ENCODE results near the gene HNRNPL. TPM values are rescaled to one million over a fixed set of nuclear protein-coding genes. Genes with fewer than 3 reads are reported as not detected.
A peak's percentile ranks its signal among the peaks of the same experiment; 100 is the strongest.

The HNRNPL gene
- polyA plus RNA-seq, 2 of the 4 experiments (the other 2 are of a cell fraction): 380 to 487 TPM

DNA sequence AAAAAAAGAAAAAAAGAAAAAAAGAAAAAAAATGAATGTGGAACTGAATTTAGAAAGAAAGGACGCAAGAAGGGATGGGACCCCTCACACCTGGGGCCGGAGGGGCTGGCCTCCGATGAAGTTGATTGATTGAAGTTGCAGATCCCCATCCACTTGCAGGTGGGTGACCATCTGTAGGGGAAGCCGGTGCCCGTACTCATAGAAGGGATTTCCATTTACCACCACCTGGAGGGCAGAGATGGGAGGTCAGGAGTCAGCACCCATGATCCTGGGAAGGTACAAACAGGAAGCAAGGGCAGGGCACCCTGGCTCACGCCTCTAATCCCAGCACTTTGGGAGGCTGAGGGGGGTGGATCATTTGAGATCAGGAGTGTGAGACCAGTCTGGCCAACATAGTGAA, 43.4 kb downstream of the HNRNPL start:
- Histone ChIP-seq H3K4me1 (peaks cover 22% of the 10 kb centered on the region), H3K4me2 (no peak overlapping the region), H3K4me3 (no peak overlapping the region), H3K9me3 (no peaks in the 10 kb centered on the region), H3K27ac (peak overlapping the region; percentile 50 to 55; a peak in 3 of 6 replicates)
- ATAC-seq (peak; percentile 56 to 70; a peak in 5 of 6 replicates), FAIRE-seq (no peak), DNase-seq (ENCODE audit: low read depth in 1 of 2, low spot score in 1 of 2) (no peak)
- WGBS (ENCODE audit: missing lambda C conversion rate): 93% methylated on average over 6 of the region's 6 CpGs
- ChIA-PET POLR2A (no interaction called here), CTCF (interaction anchor here (0.9 to 3.3 kb wide), 3 partner anchors 81 to 171 kb away, joined by 3 to 8 read pairs (median 4); partner anchors contain the start of genes MRPS12 and SARS2)
- TF ChIP-seq HOXA7 (CRISPR knock-in tag; IDR thresholded peaks at IDR 0.05) (no peak), ESRRA (IDR thresholded peaks at IDR 0.05; ENCODE audit: borderline replicate concordance, low read length) (no peak), KDM1A (IDR thresholded peaks at IDR 0.05; ENCODE audit: low read depth) (no peak), KDM5A (IDR thresholded peaks at IDR 0.05) (no peak), GATA3 (IDR thresholded peaks at IDR 0.05; ENCODE audit: borderline replicate concordance) (no peak)

DNA sequence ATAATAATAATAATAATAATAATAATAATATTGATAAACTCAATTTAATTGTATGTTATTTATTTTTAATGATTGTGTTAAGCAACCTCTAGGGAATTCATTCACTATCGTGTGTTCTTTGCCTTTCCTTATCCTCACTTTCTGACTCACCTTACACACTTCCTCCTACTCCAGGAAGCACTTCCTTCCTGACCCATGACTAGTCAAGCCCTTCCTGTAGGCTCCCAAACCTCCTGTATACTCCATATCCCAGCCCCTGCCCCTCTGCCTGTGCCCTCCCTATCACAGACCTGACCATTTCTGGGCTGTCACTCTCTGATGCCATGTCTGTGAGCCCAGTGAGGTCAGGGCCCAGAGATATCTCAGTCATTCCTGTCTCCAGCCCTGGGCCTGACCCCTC, 44.6 kb downstream of the HNRNPL start:
- FAIRE-seq (no peak), DNase-seq (ENCODE audit: low read depth in 1 of 2, low spot score in 1 of 2) (peak in 1 of 2 experiments; percentile 25), ATAC-seq (peak in 1 of 2 experiments; percentile 27; a peak in 1 of 6 replicates)
- TF ChIP-seq RFX5 (IDR thresholded peaks at IDR 0.05): no peak
- TF ChIP-seq CHD2 (IDR thresholded peaks at IDR 0.05; ENCODE audit: low read length, partially characterized antibody): no peak
- TF ChIP-seq TP53 (CRISPR knock-in tag; IDR thresholded peaks at IDR 0.05): no peak
- TF ChIP-seq, protein P1, sequence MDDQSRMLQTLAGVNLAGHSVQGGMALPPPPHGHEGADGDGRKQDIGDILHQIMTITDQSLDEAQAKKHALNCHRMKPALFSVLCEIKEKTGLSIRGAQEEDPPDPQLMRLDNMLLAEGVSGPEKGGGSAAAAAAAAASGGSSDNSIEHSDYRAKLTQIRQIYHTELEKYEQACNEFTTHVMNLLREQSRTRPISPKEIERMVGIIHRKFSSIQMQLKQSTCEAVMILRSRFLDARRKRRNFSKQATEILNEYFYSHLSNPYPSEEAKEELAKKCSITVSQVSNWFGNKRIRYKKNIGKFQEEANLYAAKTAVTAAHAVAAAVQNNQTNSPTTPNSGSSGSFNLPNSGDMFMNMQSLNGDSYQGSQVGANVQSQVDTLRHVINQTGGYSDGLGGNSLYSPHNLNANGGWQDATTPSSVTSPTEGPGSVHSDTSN (IDR thresholded peaks at IDR 0.05): no peak
- TF ChIP-seq NPAS2 (CRISPR knock-in tag; IDR thresholded peaks at IDR 0.05; ENCODE audit: borderline replicate concordance): no peak
- no peak for TF ChIP-seq HDAC2 (IDR thresholded peaks at IDR 0.05)
- TF ChIP-seq BHLHE40 (IDR thresholded peaks at IDR 0.05; ENCODE audit: low read depth, low read length): no peak
- no peak for TF ChIP-seq CBX8 (IDR thresholded peaks at IDR 0.05)
- no peak for TF ChIP-seq EP300 (IDR thresholded peaks at IDR 0.05)
- TF ChIP-seq SREBF2 (IDR thresholded peaks at IDR 0.05): no peak
- TF ChIP-seq HOXA7 (CRISPR knock-in tag; IDR thresholded peaks at IDR 0.05): no peak
- TF ChIP-seq HOXB13 (CRISPR knock-in tag; IDR thresholded peaks at IDR 0.05; ENCODE audit: low read depth): no peak
- TF ChIP-seq ESRRA (IDR thresholded peaks at IDR 0.05; ENCODE audit: borderline replicate concordance, low read length): no peak
- TF ChIP-seq, protein P2, sequence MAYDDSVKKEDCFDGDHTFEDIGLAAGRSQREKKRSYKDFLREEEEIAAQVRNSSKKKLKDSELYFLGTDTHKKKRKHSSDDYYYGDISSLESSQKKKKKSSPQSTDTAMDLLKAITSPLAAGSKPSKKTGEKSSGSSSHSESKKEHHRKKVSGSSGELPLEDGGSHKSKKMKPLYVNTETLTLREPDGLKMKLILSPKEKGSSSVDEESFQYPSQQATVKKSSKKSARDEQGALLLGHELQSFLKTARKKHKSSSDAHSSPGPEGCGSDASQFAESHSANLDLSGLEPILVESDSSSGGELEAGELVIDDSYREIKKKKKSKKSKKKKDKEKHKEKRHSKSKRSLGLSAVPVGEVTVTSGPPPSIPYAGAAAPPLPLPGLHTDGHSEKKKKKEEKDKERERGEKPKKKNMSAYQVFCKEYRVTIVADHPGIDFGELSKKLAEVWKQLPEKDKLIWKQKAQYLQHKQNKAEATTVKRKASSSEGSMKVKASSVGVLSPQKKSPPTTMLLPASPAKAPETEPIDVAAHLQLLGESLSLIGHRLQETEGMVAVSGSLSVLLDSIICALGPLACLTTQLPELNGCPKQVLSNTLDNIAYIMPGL (CRISPR knock-in tag; IDR thresholded peaks at IDR 0.05; ENCODE audit: borderline replicate concordance): no peak
- TF ChIP-seq, protein P3, sequence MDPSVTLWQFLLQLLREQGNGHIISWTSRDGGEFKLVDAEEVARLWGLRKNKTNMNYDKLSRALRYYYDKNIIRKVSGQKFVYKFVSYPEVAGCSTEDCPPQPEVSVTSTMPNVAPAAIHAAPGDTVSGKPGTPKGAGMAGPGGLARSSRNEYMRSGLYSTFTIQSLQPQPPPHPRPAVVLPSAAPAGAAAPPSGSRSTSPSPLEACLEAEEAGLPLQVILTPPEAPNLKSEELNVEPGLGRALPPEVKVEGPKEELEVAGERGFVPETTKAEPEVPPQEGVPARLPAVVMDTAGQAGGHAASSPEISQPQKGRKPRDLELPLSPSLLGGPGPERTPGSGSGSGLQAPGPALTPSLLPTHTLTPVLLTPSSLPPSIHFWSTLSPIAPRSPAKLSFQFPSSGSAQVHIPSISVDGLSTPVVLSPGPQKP (IDR thresholded peaks at IDR 0.05; ENCODE audit: low read depth, low read length): no peak
- TF ChIP-seq, protein P4, sequence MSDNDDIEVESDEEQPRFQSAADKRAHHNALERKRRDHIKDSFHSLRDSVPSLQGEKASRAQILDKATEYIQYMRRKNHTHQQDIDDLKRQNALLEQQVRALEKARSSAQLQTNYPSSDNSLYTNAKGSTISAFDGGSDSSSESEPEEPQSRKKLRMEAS (IDR thresholded peaks at IDR 0.05): no peak
- TF ChIP-seq KDM5A (IDR thresholded peaks at IDR 0.05): no peak
- TF ChIP-seq, protein P5, sequence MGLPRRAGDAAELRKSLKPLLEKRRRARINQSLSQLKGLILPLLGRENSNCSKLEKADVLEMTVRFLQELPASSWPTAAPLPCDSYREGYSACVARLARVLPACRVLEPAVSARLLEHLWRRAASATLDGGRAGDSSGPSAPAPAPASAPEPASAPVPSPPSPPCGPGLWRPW (IDR thresholded peaks at IDR 0.05): no peak
- TF ChIP-seq RAD21 (conservative IDR thresholded peaks at IDR 0.05 in 1 of 2, IDR thresholded peaks at IDR 0.05 in 1 of 2): no peak
- Histone ChIP-seq H3K4me3 (no peak overlapping the region), H3K9me3 (no peaks in the 10 kb centered on the region), H3K27ac (peak overlapping the region; percentile 35 to 62; a peak in 5 of 6 replicates), H3K4me2 (no peak overlapping the region), H3K4me1 (peaks cover 23% of the 10 kb centered on the region)
- POLR2A ChIA-PET: interaction anchor here (0.6 kb wide), 1 partner anchor 24 kb away, joined by 4 read pairs; no protein-coding TSS in a partner anchor
- 60% methylated on average over 1 of the region's 1 CpG for WGBS (ENCODE audit: missing lambda C conversion rate)
- CTCF ChIA-PET: interaction anchor here (0.6 to 3.3 kb wide), 6 partner anchors 11 to 157 kb away, joined by 3 to 8 read pairs (median 4); partner anchors contain the start of genes MRPS12 and SARS2

Data from A549 (cell line).